GM12892 (cell line): ENCODE measurements around the gene RHEX.

Source experiments
- POLR2A ChIP-seq: IDR thresholded peaks from 2 replicates; pipeline ENCODE4 v1.6.1; 2011; ENCODE audit warnings: low read depth, low read length, control low read depth
- POLR2AphosphoS5 ChIP-seq: IDR thresholded peaks from 2 replicates; pipeline ENCODE4 v1.6.1; 2011; ENCODE audit warnings: low read depth, low read length, control low read depth

GRCh38 chr1:206144605-206145004 is 91.6 kb downstream of the RHEX start:
- TF ChIP-seq POLR2A (no peak), POLR2AphosphoS5 (no peak)
